GM20000 (cell line): ENCODE results near the gene SYNGR4.
A peak's percentile ranks its signal among the peaks of the same experiment; 100 is the strongest.
"Not testable (repeated sequence)": the region's sequence is repeated elsewhere in the genome, so short reads cannot be mapped to it uniquely, and the experiment has no call there.

ENCODE experiments used
- DNase-seq: peaks from one replicate; pipeline ENCODE4 v3.0.0; 2012; ENCODE audit warnings: low spot score
- TF ChIP-seq, protein P1 (sequence below): IDR thresholded peaks from 2 replicates; pipeline ENCODE4 v1.5.1; 2012; ENCODE audit warnings: mild to moderate bottlenecking, control low read depth; ENCODE audit errors: extremely low read depth, missing control alignments

SYNGR4 gene

DNA sequence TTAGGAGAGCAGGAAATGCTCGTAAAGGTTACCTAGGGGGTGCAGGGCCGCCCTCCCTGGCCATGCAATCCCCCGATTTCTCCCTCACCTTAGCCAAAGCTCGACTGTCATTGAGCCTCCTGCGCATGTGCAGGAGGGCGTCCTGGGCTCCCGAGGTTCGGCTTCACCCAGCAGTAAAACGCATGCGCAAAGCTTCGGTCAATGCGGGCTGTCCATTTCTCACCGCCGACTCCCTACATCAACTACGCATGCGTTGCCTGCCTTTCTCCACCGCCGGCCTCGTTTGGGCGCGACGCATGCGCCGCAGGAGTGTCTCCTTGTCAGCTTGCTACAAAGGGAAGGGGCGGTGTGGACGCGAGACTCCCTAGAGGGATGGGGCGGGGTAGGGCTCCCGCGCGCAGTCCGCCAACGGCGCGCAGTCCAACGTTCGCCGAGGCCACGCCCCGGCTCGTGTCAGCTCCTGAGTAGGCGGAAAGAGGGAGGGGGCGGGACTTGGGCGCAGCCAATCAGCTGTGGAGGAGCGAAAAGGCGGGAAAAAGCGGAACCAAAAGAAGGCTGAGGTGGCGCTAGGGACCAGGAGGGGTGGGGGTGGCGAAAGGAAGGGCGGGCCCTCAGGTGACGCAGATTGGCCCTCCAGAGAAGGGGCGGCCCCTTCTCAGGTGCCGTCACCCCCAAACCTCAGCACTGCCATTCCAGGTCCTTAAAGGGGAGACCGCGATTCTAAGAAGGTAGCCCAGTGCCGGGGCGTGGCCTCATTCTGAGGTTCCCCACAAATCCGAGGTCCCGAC lies at the start of gene SYNGR4, which contains the start of gene TMEM143:
Gene SYNGR4, plus strand, starts transcription at position 558 of the 788 bp plus-strand sequence. CDS start 1,476 bp downstream, outside the sequence.
Gene TMEM143, minus strand, starts transcription at position 131 of the 788 bp plus-strand sequence. Its CDS starts 20 bp downstream, at position 111.
- DNase-seq = peak; percentile 97
- TF ChIP-seq, protein P1, sequence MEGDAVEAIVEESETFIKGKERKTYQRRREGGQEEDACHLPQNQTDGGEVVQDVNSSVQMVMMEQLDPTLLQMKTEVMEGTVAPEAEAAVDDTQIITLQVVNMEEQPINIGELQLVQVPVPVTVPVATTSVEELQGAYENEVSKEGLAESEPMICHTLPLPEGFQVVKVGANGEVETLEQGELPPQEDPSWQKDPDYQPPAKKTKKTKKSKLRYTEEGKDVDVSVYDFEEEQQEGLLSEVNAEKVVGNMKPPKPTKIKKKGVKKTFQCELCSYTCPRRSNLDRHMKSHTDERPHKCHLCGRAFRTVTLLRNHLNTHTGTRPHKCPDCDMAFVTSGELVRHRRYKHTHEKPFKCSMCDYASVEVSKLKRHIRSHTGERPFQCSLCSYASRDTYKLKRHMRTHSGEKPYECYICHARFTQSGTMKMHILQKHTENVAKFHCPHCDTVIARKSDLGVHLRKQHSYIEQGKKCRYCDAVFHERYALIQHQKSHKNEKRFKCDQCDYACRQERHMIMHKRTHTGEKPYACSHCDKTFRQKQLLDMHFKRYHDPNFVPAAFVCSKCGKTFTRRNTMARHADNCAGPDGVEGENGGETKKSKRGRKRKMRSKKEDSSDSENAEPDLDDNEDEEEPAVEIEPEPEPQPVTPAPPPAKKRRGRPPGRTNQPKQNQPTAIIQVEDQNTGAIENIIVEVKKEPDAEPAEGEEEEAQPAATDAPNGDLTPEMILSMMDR = no peak

- TF ChIP-seq, protein P1 = no peak
- DNase-seq = no peak
These were observed 48.5 kb upstream of the SYNGR4 start for GRCh38 chr19:48315712-48316111.

- not testable (repeated sequence) for DNase-seq
These were observed 46.5 kb upstream of the SYNGR4 start for GRCh38 chr19:48317708-48317960.

DNA sequence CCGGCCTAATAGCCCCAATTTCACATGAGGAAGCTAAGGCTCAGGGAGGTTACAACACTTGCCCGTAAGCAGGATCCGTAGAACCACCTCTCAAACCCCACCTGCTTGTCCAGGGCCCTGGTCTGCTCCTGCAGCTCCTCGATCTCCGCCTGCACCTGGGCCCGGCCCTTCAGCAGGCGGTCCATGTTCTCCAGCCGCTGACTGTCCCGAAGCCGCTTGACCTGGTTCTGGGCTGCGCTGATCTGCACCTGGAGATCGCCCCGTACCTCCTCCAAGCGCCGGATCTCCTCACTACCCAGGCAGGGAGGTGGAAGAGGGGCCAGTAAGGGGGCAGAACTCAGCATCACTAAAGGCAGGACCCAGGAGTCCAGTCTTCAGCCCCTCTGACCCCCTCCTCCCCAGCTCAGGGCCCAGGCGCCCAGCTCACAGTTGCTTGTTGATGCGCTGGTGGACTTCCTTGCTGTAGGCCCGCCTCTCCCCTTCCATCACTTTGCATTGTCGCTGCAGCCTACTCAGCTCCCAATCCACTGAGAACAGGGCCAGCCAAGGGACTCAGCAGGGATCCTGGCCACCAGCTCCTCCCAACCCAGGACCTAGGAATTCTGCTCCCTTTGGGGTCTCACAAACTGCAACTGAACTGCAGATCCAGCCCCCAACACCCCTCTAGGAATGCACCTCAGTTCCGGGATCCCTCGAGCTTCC lies 45.7 kb upstream of the SYNGR4 start:
- DNase-seq = no peak
- TF ChIP-seq, protein P1 = no peak

GRCh38 chr19:48319647-48320541 lies 44.3 kb upstream of the SYNGR4 start:
- TF ChIP-seq, protein P1 = peak; percentile 60

GRCh38 chr19:48321372-48321621 lies 42.9 kb upstream of the SYNGR4 start:
- peak; percentile 96 for DNase-seq
- TF ChIP-seq, protein P1 = no peak

More at GRCh38 chr19:48319647-48320541, 44.3 kb upstream of the SYNGR4 start:
- DNase-seq = peak; percentile 67

DNA sequence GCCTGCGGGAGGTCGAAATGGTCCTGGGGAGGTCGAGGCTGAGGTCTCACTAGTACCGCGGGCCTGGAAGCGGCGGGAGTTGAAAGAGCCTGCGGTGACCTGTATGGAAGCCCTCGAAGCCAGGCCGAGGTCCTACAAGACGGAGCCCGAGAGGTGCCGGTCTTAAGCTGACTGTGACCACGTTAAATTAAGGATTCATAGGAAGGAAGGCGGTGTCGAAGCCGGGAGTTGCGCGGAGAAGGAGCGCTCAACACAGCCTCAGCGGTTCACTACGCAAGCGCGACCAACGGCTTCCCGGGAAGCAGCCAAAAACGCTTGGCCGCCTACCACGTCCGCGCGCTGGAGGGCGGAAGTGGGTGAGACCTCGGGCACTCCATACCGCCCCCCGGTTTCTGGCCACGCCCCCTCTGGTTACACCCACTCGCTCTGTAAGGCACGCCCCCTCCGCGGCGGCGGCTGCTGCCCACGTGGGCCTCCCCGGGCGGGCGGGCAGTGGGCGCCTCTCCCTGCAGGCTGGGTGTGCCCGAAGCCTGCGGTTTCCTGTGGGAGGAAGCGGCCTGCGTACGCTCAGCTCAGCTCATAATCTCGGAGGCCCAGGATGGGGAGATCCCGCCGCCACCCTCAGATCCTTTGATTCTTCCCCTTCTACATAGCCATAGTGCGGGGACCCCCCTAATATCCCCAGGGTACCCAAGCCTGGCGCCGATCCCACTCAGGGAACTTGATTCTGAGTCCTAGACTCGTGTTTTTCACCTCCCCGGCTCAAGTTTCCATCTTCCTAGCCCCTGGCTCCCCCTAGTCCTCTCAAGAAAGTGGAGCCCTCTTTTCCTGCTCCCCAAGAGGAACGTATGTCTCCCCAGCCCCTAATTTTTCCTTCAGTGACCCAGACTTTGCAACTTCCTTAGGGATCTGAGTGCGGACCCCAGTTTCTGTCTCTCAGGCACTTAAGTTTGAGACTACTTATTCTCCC lies 42.3 kb upstream of the SYNGR4 start:
- TF ChIP-seq, protein P1 = no peak
- DNase-seq = peak; percentile 95
